Panc1 (cell line): Measurements from ENCODE around the gene GULP1. TPM values are rescaled to one million over a fixed set of nuclear protein-coding genes. Genes with fewer than 3 reads are reported as not detected.
"Not testable (repeated sequence)": the region's sequence is repeated elsewhere in the genome, so short reads cannot be mapped to it uniquely, and the experiment has no call there.

Source experiments
- ATAC-seq: fragments of 200-7000 bp; cut with Tn5 transposase; 2 replicates; pipeline ENCODE4 v1.9.1; 2020; ENCODE audit warnings: mild to moderate bottlenecking, moderate library complexity
- BruUV-seq: library from RNA; stranded (reverse); fragments of 400-500 nt; replicated peaks from 2 replicates; lab custom pipeline; 2021; lab: Mats Ljungman, UMichigan
- CTCF ChIA-PET: fragments of 300-600 bp; sonication (Branson Sonifier 250); formaldehyde crosslinking; loops from one replicate; lab custom pipeline; 2022; ENCODE audit warnings: antibody characterized with exemption; lab: Charles Lee
- POLR2A ChIA-PET: fragments of 300-600 bp; sonication (Branson Sonifier 250); formaldehyde crosslinking; loops from one replicate; lab custom pipeline; 2022; ENCODE audit warnings: antibody characterized with exemption; lab: Charles Lee
- DNase-seq: peaks from one replicate; pipeline ENCODE4 v3.0.0-alpha.2; 2010; ENCODE audit warnings: low read depth, low spot score
- H3K27ac ChIP-seq: 2 replicates; pipeline ENCODE4 v1.5.1; 2011; ENCODE audit warnings: mild to moderate bottlenecking, low read length, inconsistent platforms
- H3K27me3 ChIP-seq: fragments of 200-500 bp; sonication (Bioruptor generic); 2 replicates; pipeline ENCODE4 v1.6.0; 2014; ENCODE audit warnings: low read length, inconsistent platforms; ENCODE audit not compliant: control insufficient read depth, insufficient read depth
- H3K36me3 ChIP-seq: fragments of 200-500 bp; sonication (Bioruptor generic); 2 replicates; pipeline ENCODE4 v1.5.1; 2014; ENCODE audit warnings: inconsistent platforms, mild to moderate bottlenecking, low read length, moderate library complexity; ENCODE audit not compliant: control insufficient read depth, insufficient read depth
- H3K4me1 ChIP-seq: 2 replicates; pipeline ENCODE4 v1.5.1; 2011; ENCODE audit warnings: inconsistent platforms, mild to moderate bottlenecking, low read length, moderate library complexity; ENCODE audit not compliant: control insufficient read depth, insufficient read depth
- H3K4me3 ChIP-seq, 2 experiments: 2 replicates each; pipeline ENCODE4 v1.5.1; 2011 to 2012; ENCODE audit warnings: low read depth in 2 of 2, low read length in 2 of 2, mild to moderate bottlenecking in 2 of 2, inconsistent platforms in 1 of 2, moderate library complexity in 1 of 2
- H3K9me3 ChIP-seq: fragments of 200-500 bp; sonication (Bioruptor generic); 2 replicates; pipeline ENCODE4 v1.5.1; 2014; ENCODE audit warnings: low read depth, mild to moderate bottlenecking, inconsistent platforms, low read length, moderate library complexity; ENCODE audit not compliant: control insufficient read depth, insufficient read depth
- REST ChIP-seq, 2 experiments: IDR thresholded peaks; 2 replicates each; pipeline ENCODE4 v1.6.1; 2011 to 2012; ENCODE audit warnings: low read depth in 2 of 2, control low read depth in 1 of 2, low read length in 1 of 2, mild to moderate bottlenecking in 1 of 2, moderate library complexity in 1 of 2; ENCODE audit not compliant: insufficient read depth in 1 of 2
- SIN3A ChIP-seq: IDR thresholded peaks from 2 replicates; pipeline ENCODE4 v1.6.1; 2012; ENCODE audit warnings: low read depth, mild to moderate bottlenecking, low read length, moderate library complexity, borderline replicate concordance; ENCODE audit not compliant: insufficient read depth
- TCF7L2 ChIP-seq: IDR thresholded peaks from 2 replicates; pipeline ENCODE4 v1.6.1; 2011; ENCODE audit warnings: mild to moderate bottlenecking, low read depth, low read length, inconsistent platforms
- in situ Hi-C: cut with HindIII; loops from 2 replicates; pipeline ENCODE4 v1.10.0; 2016; ENCODE audit warnings: low sequenced_read_pairs, low pct_unique_long_range_greater_than_20kb
- intact Hi-C: fragments of 100-400 bp; cut with micrococcal nuclease; formaldehyde crosslinking; loops from one replicate; pipeline ENCODE4 v1.10.0; 2022; ENCODE audit not compliant: unreplicated experiment
- total RNA-seq: library from RNA; stranded (reverse); gene quantifications from one replicate; pipeline ENCODE4 v1.2.1, GENCODE V29; 2021; ENCODE audit not compliant: unreplicated experiment
- TF ChIP-seq, protein P1 (sequence below): fragments of 450-650 bp; IDR thresholded peaks from 2 replicates; pipeline ENCODE4 v1.5.1; 2017; ENCODE audit warnings: mild to moderate bottlenecking

Gene GULP1
- total RNA-seq, 1 experiment from 2014 or later: 51.5 TPM

DNA sequence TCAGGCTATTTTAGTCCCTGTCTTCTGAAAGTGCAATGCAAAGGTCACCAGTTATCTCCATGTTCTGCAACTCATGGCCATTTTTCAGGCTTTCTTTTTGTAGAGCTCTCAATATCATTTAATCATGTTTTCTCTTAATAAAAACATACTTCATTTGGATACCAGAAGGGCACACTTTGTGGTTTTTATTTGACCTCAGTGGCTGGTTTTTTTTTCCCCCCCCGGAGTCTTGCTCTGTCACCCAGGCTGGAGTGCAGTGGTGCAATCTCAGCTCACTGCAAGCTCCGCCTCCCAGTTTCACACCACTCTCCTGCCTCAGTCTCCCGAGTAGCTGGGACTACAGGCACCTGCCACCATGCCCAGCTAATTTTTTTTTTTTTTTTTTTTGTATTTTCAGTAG lies 174.4 kb downstream of the GULP1 start:
- intact Hi-C loops, POLR2A ChIA-PET: not testable (repeated sequence)

DNA sequence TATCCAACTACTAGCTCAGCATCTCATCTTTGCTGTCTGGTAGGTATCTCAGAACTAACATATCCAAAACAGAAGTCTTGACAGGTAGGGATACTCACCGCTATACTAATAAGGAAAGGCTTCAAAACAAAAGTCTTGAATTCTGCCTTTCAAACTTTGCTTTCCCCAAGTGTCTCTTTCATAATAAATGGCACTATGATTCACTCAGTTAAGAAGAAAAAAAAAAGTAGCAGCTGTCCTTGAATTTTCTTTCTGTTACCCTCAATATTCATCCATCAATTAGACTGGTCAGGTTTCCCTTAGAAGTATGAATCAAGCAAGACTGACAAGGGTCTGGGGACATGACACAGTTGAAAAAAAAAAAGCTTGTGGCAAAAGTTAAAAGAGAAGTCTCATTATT lies 175.1 kb downstream of the GULP1 start:
- ChIA-PET CTCF (no interaction called here), POLR2A (no interaction called here)
- H3K36me3 ChIP-seq: no peaks in the 10 kb centered on the region
- no peak for ATAC-seq
- TF ChIP-seq REST (IDR thresholded peaks at IDR 0.05; ENCODE audit: insufficient read depth in 1 of 2, low read depth in 2 of 2, low read length in 1 of 2) (no peak), SIN3A (no peak), TCF7L2 (no peak)
- TF ChIP-seq, protein P1, sequence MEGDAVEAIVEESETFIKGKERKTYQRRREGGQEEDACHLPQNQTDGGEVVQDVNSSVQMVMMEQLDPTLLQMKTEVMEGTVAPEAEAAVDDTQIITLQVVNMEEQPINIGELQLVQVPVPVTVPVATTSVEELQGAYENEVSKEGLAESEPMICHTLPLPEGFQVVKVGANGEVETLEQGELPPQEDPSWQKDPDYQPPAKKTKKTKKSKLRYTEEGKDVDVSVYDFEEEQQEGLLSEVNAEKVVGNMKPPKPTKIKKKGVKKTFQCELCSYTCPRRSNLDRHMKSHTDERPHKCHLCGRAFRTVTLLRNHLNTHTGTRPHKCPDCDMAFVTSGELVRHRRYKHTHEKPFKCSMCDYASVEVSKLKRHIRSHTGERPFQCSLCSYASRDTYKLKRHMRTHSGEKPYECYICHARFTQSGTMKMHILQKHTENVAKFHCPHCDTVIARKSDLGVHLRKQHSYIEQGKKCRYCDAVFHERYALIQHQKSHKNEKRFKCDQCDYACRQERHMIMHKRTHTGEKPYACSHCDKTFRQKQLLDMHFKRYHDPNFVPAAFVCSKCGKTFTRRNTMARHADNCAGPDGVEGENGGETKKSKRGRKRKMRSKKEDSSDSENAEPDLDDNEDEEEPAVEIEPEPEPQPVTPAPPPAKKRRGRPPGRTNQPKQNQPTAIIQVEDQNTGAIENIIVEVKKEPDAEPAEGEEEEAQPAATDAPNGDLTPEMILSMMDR: no peak
- no peaks in the 10 kb centered on the region for H3K27me3 ChIP-seq
- no TSS peak for BruUV-seq
- no peaks in the 10 kb centered on the region for H3K4me1 ChIP-seq
- peaks cover 7% of the 10 kb centered on the region; the same call in 1 of the 2 replicates for H3K9me3 ChIP-seq
- no peak for DNase-seq
- intact Hi-C loops: no loop called here
- in situ Hi-C loops: no loop called here
- no peak overlapping the region for H3K27ac ChIP-seq
- H3K4me3 ChIP-seq: no peak overlapping the region

More for the DNA sequence above, 174.4 kb downstream of the GULP1 start:
- BruUV-seq, ATAC-seq, H3K4me3 ChIP-seq, H3K27ac ChIP-seq, DNase-seq, H3K4me1 ChIP-seq, H3K9me3 ChIP-seq, H3K27me3 ChIP-seq, in situ Hi-C loops, CTCF ChIA-PET, H3K36me3 ChIP-seq: not testable (repeated sequence)

DNA sequence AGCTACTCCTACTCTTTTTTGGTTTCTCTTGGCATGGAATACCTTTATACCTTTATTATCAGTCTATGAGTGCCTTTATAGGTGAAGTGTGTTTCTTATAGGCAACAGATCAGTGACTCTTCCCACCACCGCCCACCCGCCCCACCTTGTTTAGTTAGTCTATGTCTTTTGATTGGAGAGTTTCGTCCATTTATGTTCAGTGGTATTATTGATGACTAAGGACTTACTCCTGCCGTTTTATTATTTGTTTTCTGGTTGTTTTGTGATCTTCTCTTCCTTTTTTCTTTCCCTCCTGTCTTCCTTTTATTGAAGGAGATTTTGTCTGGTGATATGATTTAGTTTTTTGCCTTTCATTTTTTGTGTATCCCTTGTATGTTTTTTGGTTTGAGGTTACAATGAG lies 179.5 kb downstream of the GULP1 start:
- Histone ChIP-seq H3K36me3 (no peaks in the 10 kb centered on the region), H3K27me3 (no peaks in the 10 kb centered on the region), H3K4me3 (no peak overlapping the region), H3K9me3 (peaks cover 7% of the 10 kb centered on the region; the same call in 1 of the 2 replicates), H3K27ac (no peak overlapping the region), H3K4me1 (peaks cover 5% of the 10 kb centered on the region; the same call in 1 of the 2 replicates)
- POLR2A ChIA-PET: no interaction called here
- CTCF ChIA-PET: no interaction called here
- no TSS peak for BruUV-seq
- intact Hi-C loops (no loop called here), in situ Hi-C loops (no loop called here)
- ATAC-seq (no peak), DNase-seq (no peak)
- TF ChIP-seq REST (IDR thresholded peaks at IDR 0.05; ENCODE audit: insufficient read depth in 1 of 2, low read depth in 2 of 2, low read length in 1 of 2): no peak
- TF ChIP-seq SIN3A: no peak
